AML-193 (cell line): ENCODE measurements around the gene SERPINA5.

Experiments
- DNase-seq, 2 experiments: peaks; one replicate each; lab custom pipeline; 2025; lab: John Stamatoyannopoulos, UW

The SERPINA5 gene

GRCh38 chr14:94548999-94549985 is 31.9 kb upstream of the SERPINA5 start:
- peak; percentile 8 to 22 for DNase-seq

- no peak for DNase-seq
Observed at GRCh38 chr14:94550041-94550440, 31.2 kb upstream of the SERPINA5 start.

- DNase-seq, result no peak
Observed at GRCh38 chr14:94555991-94556390, 25.2 kb upstream of the SERPINA5 start.

GRCh38 chr14:94557327-94557726 is 23.9 kb upstream of the SERPINA5 start:
- DNase-seq, result no peak

GRCh38 chr14:94558842-94559241 is 22.4 kb upstream of the SERPINA5 start:
- DNase-seq, result no peak

GRCh38 chr14:94559638-94560290 is 21.5 kb upstream of the SERPINA5 start:
- no peak for DNase-seq

- DNase-seq, result no peak
Observed at GRCh38 chr14:94560291-94560665, 20.9 kb upstream of the SERPINA5 start.

- no peak for DNase-seq
Observed at GRCh38 chr14:94560751-94561655, 20.2 kb upstream of the SERPINA5 start, which contains the start of gene SERPINA4. Gene SERPINA4, plus strand, starts transcription at chr14:94561442. Its CDS starts 2,041 bp downstream, at chr14:94563483.

- no peak for DNase-seq
Observed at GRCh38 chr14:94561656-94562010, 19.6 kb upstream of the SERPINA5 start.

GRCh38 chr14:94562022-94562421 is 19.2 kb upstream of the SERPINA5 start:
- DNase-seq, result no peak

- DNase-seq, result no peak
Observed at GRCh38 chr14:94562941-94563883, 18.0 kb upstream of the SERPINA5 start.

- DNase-seq, result no peak
Observed at GRCh38 chr14:94564381-94564780, 16.8 kb upstream of the SERPINA5 start.

- no peak for DNase-seq
Observed at GRCh38 chr14:94568186-94568585, 13.0 kb upstream of the SERPINA5 start.

- no peak for DNase-seq
Observed at GRCh38 chr14:94569381-94570001, 11.7 kb upstream of the SERPINA5 start.

GRCh38 chr14:94570002-94570400 is 11.2 kb upstream of the SERPINA5 start:
- DNase-seq, result no peak

- DNase-seq, result no peak
Observed at GRCh38 chr14:94570440-94570839, 10.8 kb upstream of the SERPINA5 start.

- no peak for DNase-seq
Observed at GRCh38 chr14:94571395-94571794, 9.8 kb upstream of the SERPINA5 start.

- DNase-seq, result no peak
Observed at GRCh38 chr14:94571950-94572349, 9.3 kb upstream of the SERPINA5 start.

GRCh38 chr14:94572637-94573303 is 8.5 kb upstream of the SERPINA5 start:
- no peak for DNase-seq
